PFSK-1 (cell line): ENCODE measurements around the gene COPS2.

ENCODE experiments used
- POLR2AphosphoS5 ChIP-seq: IDR thresholded peaks from 2 replicates; pipeline ENCODE4 v1.6.1; 2012; ENCODE audit warnings: low read depth, mild to moderate bottlenecking, control low read depth, low read length, moderate library complexity
- SIN3A ChIP-seq: IDR thresholded peaks from 2 replicates; pipeline ENCODE4 v1.6.1; 2012; ENCODE audit warnings: mild to moderate bottlenecking, low read length, moderate library complexity, borderline replicate concordance; ENCODE audit not compliant: insufficient read depth
- TAF1 ChIP-seq: IDR thresholded peaks from 2 replicates; pipeline ENCODE4 v1.6.1; 2012; ENCODE audit warnings: low read length, control low read depth, borderline replicate concordance; ENCODE audit not compliant: insufficient read depth
- TF ChIP-seq, protein P1 (sequence below), 2 experiments: IDR thresholded peaks; 2 replicates each; pipeline versions ENCODE4 v1.6.1 to v1.8.0; 2011 to 2012; ENCODE audit warnings: low read depth in 2 of 2, low read length in 2 of 2, control low read depth in 1 of 2, inconsistent platforms in 1 of 2, mild to moderate bottlenecking in 1 of 2, moderate library complexity in 1 of 2; ENCODE audit not compliant: insufficient read depth in 1 of 2

DNA sequence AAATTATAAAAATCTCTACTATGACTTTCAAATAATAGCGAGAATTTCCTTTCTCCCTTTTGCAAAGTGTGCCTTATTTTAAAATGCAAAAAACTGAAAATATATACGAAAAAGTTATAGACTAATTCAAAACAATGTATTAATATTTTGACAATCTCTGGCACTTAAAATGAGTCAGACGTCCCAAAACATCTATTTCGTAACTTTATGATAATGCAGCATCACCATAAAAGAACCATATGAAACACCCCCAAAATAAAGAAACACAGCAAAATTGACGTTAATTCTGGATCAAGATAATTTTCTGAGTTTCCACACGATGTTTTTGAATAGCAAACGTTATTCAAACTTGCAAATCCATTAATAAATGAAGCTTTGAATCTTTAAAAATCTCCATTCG, 1.0 kb downstream of the COPS2 start:
- TF ChIP-seq POLR2AphosphoS5 (no peak), TAF1 (no peak), SIN3A (no peak)
- TF ChIP-seq, protein P1, sequence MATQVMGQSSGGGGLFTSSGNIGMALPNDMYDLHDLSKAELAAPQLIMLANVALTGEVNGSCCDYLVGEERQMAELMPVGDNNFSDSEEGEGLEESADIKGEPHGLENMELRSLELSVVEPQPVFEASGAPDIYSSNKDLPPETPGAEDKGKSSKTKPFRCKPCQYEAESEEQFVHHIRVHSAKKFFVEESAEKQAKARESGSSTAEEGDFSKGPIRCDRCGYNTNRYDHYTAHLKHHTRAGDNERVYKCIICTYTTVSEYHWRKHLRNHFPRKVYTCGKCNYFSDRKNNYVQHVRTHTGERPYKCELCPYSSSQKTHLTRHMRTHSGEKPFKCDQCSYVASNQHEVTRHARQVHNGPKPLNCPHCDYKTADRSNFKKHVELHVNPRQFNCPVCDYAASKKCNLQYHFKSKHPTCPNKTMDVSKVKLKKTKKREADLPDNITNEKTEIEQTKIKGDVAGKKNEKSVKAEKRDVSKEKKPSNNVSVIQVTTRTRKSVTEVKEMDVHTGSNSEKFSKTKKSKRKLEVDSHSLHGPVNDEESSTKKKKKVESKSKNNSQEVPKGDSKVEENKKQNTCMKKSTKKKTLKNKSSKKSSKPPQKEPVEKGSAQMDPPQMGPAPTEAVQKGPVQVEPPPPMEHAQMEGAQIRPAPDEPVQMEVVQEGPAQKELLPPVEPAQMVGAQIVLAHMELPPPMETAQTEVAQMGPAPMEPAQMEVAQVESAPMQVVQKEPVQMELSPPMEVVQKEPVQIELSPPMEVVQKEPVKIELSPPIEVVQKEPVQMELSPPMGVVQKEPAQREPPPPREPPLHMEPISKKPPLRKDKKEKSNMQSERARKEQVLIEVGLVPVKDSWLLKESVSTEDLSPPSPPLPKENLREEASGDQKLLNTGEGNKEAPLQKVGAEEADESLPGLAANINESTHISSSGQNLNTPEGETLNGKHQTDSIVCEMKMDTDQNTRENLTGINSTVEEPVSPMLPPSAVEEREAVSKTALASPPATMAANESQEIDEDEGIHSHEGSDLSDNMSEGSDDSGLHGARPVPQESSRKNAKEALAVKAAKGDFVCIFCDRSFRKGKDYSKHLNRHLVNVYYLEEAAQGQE (IDR thresholded peaks at IDR 0.05; ENCODE audit: insufficient read depth in 1 of 2, low read depth in 2 of 2, low read length in 2 of 2) = no peak
